K562 (cell line): ENCODE data around the gene GRHPR. TPM values are rescaled to one million over a fixed set of nuclear protein-coding genes. Genes with fewer than 3 reads are reported as not detected.

Source experiments
- ATAC-seq: fragments of 200-7000 bp; cut with Tn5 transposase; 3 replicates; pipeline ENCODE4 v1.9.1; 2020; ENCODE audit warnings: moderate library complexity
- BruUV-seq: library from RNA; stranded (reverse); fragments of 400-500 nt; replicated peaks from 2 replicates; lab custom pipeline; 2021; lab: Mats Ljungman, UMichigan
- CTCF ChIA-PET: fragments of 300-600 bp; formaldehyde crosslinking; extraction: SDS; loops from one replicate; lab custom pipeline; 2021; ENCODE audit warnings: low intra/inter-chr PET ratio; lab: Yijun Ruan, JAX
- POLR2A ChIA-PET: fragments of 300-600, 350-650 bp; sonication (Branson Sonifier 250); formaldehyde crosslinking; extraction: SDS; loops from one replicate; lab custom pipeline; 2021; ENCODE audit warnings: antibody characterized with exemption, inconsistent platforms; lab: Yijun Ruan, JAX
- DNase-seq, 4 experiments: peaks; one replicate each; pipeline versions ENCODE4 v3.0.0 to v3.0.0-alpha.2; 2011 to 2018; ENCODE audit warnings: low spot score in 3 of 4, mixed read lengths in 3 of 4; ENCODE audit errors: extremely low read depth in 1 of 4
- FAIRE-seq: peaks from 2 replicates; lab custom pipeline; 2011; peaks lifted over from hg19 to GRCh38; lab: Jason Lieb, UNC
- H2AFZ ChIP-seq: 2 replicates; pipeline ENCODE4 v1.6.0; 2011; ENCODE audit warnings: low read depth, low read length, control low read depth, inconsistent platforms
- H3K27ac ChIP-seq: fragments of 200-600 bp; 3 replicates; pipeline ENCODE4 v1.8.0; 2011; ENCODE audit warnings: low read depth, mild to moderate bottlenecking, control low read depth, inconsistent platforms, low read length, moderate library complexity, mixed read lengths; ENCODE audit errors: extremely low read depth
- H3K27me3 ChIP-seq, 2 experiments: fragments of 300-600 bp in 1 of 2; 2 replicates in 1 of 2; 3 replicates in 1 of 2; pipeline versions ENCODE4 v1.6.0 to v1.8.0; 2011; ENCODE audit warnings: inconsistent platforms in 2 of 2, low read length in 2 of 2, mild to moderate bottlenecking in 1 of 2, mixed read lengths in 1 of 2, moderate library complexity in 1 of 2; ENCODE audit not compliant: control insufficient read depth in 2 of 2, insufficient read depth in 2 of 2
- H3K36me3 ChIP-seq: fragments of 300-600 bp; 3 replicates; pipeline ENCODE4 v1.8.0; 2011; ENCODE audit warnings: mild to moderate bottlenecking, low read length, inconsistent platforms; ENCODE audit not compliant: control insufficient read depth, insufficient read depth
- H3K4me1 ChIP-seq, 2 experiments: fragments of 200-600 bp in 1 of 2; replicated peaks in 1 of 2; 2 replicates in 1 of 2; 3 replicates in 1 of 2; pipeline versions ENCODE4 v1.5.1 to v1.8.0; 2011; ENCODE audit warnings: inconsistent platforms in 2 of 2, low read length in 2 of 2, mild to moderate bottlenecking in 1 of 2, mixed read lengths in 1 of 2, moderate library complexity in 1 of 2; ENCODE audit not compliant: control insufficient read depth in 2 of 2, insufficient read depth in 2 of 2
- H3K4me2 ChIP-seq: 2 replicates; pipeline ENCODE4 v1.6.1; 2011; ENCODE audit warnings: low read length, control low read depth, inconsistent platforms, mixed read lengths; ENCODE audit not compliant: insufficient read depth
- H3K4me3 ChIP-seq: fragments of 200-600 bp; sonication (generic), shearing (Covaris generic); 2 replicates; pipeline ENCODE4 v1.5.1; 2016; ENCODE audit warnings: control low read depth, inconsistent platforms
- H3K79me2 ChIP-seq: fragments of 200-600 bp; 3 replicates; pipeline ENCODE4 v1.8.0; 2011; ENCODE audit warnings: low read length, inconsistent platforms; ENCODE audit not compliant: control insufficient read depth, insufficient read depth
- H3K9ac ChIP-seq, 2 experiments: 2 replicates each; pipeline versions ENCODE4 v1.6.0 to v1.6.1; 2011; ENCODE audit warnings: low read depth in 2 of 2, low read length in 2 of 2, control low read depth in 1 of 2, inconsistent platforms in 1 of 2, mild to moderate bottlenecking in 1 of 2, mixed read lengths in 1 of 2; ENCODE audit not compliant: insufficient read depth in 1 of 2
- H3K9me1 ChIP-seq: one replicate; pipeline ENCODE4 v1.6.0; 2011; ENCODE audit warnings: inconsistent platforms, mild to moderate bottlenecking, low read length, moderate library complexity; ENCODE audit not compliant: control insufficient read depth, insufficient read depth
- H3K9me3 ChIP-seq: replicated peaks from 2 replicates; pipeline ENCODE4 v1.5.1; 2011; ENCODE audit warnings: low read depth, low read length, inconsistent platforms; ENCODE audit not compliant: control insufficient read depth, insufficient read depth
- H4K20me1 ChIP-seq: replicated peaks from 2 replicates; pipeline ENCODE4 v1.6.1; 2011; ENCODE audit warnings: low read length, inconsistent platforms, mixed read lengths; ENCODE audit not compliant: control insufficient read depth, insufficient read depth
- CTBP1 ChIP-seq: fragments of 450-650 bp; IDR thresholded peaks from 2 replicates; pipeline ENCODE4 v1.6.1; 2016; ENCODE audit warnings: borderline replicate concordance
- DNMT1 ChIP-seq: fragments of 450-650 bp; IDR thresholded peaks from 2 replicates; pipeline ENCODE4 v1.6.1; 2016; ENCODE audit warnings: antibody characterized with exemption, mild to moderate bottlenecking
- EWSR1 ChIP-seq: fragments of 450-650 bp; IDR thresholded peaks from 2 replicates; pipeline ENCODE4 v1.6.1; 2018; ENCODE audit warnings: borderline replicate concordance, mild to moderate bottlenecking, low read depth, moderate library complexity; ENCODE audit not compliant: partially characterized antibody
- FOXA3 ChIP-seq, 2 experiments: fragments of 450-650 bp in 1 of 2; sonication (generic) in 1 of 2; formaldehyde crosslinking; IDR thresholded peaks in 1 of 2; conservative IDR thresholded peaks in 1 of 2; 2 replicates each; pipeline versions ENCODE4 v1.4.0 to v1.8.0; 2020 to 2022; ENCODE audit warnings: mild to moderate bottlenecking in 2 of 2, missing genetic modification reagents in 1 of 2
- HDAC8 ChIP-seq: fragments of 450-650 bp; IDR thresholded peaks from 2 replicates; pipeline ENCODE4 v1.6.1; 2016; ENCODE audit warnings: mild to moderate bottlenecking, missing genetic modification characterization, moderate library complexity, missing compliant biosample characterization
- HNRNPLL ChIP-seq: fragments of 200-400 bp; formaldehyde crosslinking; IDR thresholded peaks from 2 replicates; pipeline ENCODE4 v1.6.1; 2017; ENCODE audit warnings: low read length, low read depth, mild to moderate bottlenecking; ENCODE audit not compliant: poor library complexity, severe bottlenecking
- PRMT5 ChIP-seq: sonication (generic); formaldehyde crosslinking; IDR thresholded peaks from 2 replicates; pipeline ENCODE4 v1.5.0; 2020; ENCODE audit warnings: missing genetic modification reagents
- TCF3 ChIP-seq: sonication (generic); formaldehyde crosslinking; IDR thresholded peaks from 2 replicates; pipeline ENCODE4 v1.4.0; 2020; ENCODE audit warnings: mild to moderate bottlenecking, missing genetic modification reagents
- TEAD4 ChIP-seq, 2 experiments: sonication (generic) in 1 of 2; formaldehyde crosslinking in 1 of 2; IDR thresholded peaks; 2 replicates each; pipeline versions ENCODE4 v1.6.1 to v1.8.0; 2012 to 2022; ENCODE audit warnings: borderline replicate concordance in 1 of 2, inconsistent platforms in 1 of 2, low read length in 1 of 2, mild to moderate bottlenecking in 1 of 2, missing genetic modification reagents in 1 of 2
- ZNF384 ChIP-seq: IDR thresholded peaks from 2 replicates; pipeline ENCODE4 v1.6.1; 2012; ENCODE audit warnings: low read depth, low read length, improper control_type of control experiment
- WGBS: fragments of 100-300 bp; shearing (Covaris generic); methylation state at CpG from one replicate; pipeline ENCODE4 v1.1.6; 2016; ENCODE audit warnings: low coverage, mixed read lengths; ENCODE audit not compliant: insufficient coverage; ENCODE audit errors: missing lambda C conversion rate; 5-methylcytosine and 5-hydroxymethylcytosine counted together
- in situ Hi-C: fragments of 300-500 bp; cut with MboI; formaldehyde crosslinking; loops from 4 replicates; pipeline ENCODE4 v1.15.0; 2018; ENCODE audit warnings: inconsistent platforms, mixed read lengths
- intact Hi-C: fragments of 100-400 bp; cut with micrococcal nuclease; formaldehyde crosslinking; loops from 2 replicates; pipeline ENCODE4 v1.14.2; 2022
- polyA plus RNA-seq, 8 experiments: library from polyadenylated mRNA; depleted of rRNA in 4 of 8; stranded (reverse) in 5 of 8; unstranded in 3 of 8; fragments of >200 nt; fragmentation: Nextera tagmentation in 2 of 8; fragmentation: Illumina TruSeq in 1 of 8; extraction: Ambion mirVana in 2 of 8; extraction: Trizol in 1 of 8; gene quantifications; 2 replicates each; pipeline versions ENCODE4 v1.2.1 to v1.2.3, GENCODE V29; 2011 to 2014; ENCODE audit warnings: inconsistent platforms in 1 of 8, missing spikeins in 1 of 8
- total RNA-seq, 7 experiments: library from RNA; depleted of rRNA in 6 of 7; stranded (reverse); fragments of >200 nt in 6 of 7; fragmentation: Illumina TruSeq in 2 of 7; extraction: Trizol in 2 of 7; gene quantifications; 2 replicates each; pipeline versions ENCODE4 v1.2.1 to v1.2.3, GENCODE V29; 2011 to 2021; ENCODE audit warnings: low replicate concordance in 1 of 7
- TF ChIP-seq, protein P1 (sequence below), 2 experiments: fragments of 250-450 bp in 1 of 2; fragments of 450-650 bp in 1 of 2; sonication (Bioruptor Pico) in 1 of 2; IDR thresholded peaks; 2 replicates each; pipeline versions ENCODE4 v1.6.1 to v1.8.0; 2016 to 2021; ENCODE audit warnings: mild to moderate bottlenecking in 2 of 2, moderate library complexity in 2 of 2, missing compliant biosample characterization in 1 of 2, missing genetic modification characterization in 1 of 2
- TF ChIP-seq, protein P2 (sequence below): fragments of 200-400 bp; formaldehyde crosslinking; IDR thresholded peaks from 2 replicates; pipeline ENCODE4 v1.6.1; 2017; ENCODE audit warnings: mild to moderate bottlenecking, low read depth, low read length, moderate library complexity
- TF ChIP-seq, protein P3 (sequence below): sonication (generic); formaldehyde crosslinking; IDR thresholded peaks from 2 replicates; pipeline ENCODE4 v1.8.0; 2022; ENCODE audit warnings: missing genetic modification reagents, mild to moderate bottlenecking, moderate library complexity, borderline replicate concordance
- TF ChIP-seq, protein P4 (sequence below): sonication (generic); formaldehyde crosslinking; IDR thresholded peaks from 2 replicates; pipeline ENCODE4 v1.8.1; 2022; ENCODE audit warnings: missing genetic modification reagents

Gene GRHPR
- total and polyA plus RNA-seq, 9 of the 15 experiments (the other 6 are each of a cell fraction or from before 2014, with no cell fraction given) = 38.9 to 144 (median 120) TPM

DNA sequence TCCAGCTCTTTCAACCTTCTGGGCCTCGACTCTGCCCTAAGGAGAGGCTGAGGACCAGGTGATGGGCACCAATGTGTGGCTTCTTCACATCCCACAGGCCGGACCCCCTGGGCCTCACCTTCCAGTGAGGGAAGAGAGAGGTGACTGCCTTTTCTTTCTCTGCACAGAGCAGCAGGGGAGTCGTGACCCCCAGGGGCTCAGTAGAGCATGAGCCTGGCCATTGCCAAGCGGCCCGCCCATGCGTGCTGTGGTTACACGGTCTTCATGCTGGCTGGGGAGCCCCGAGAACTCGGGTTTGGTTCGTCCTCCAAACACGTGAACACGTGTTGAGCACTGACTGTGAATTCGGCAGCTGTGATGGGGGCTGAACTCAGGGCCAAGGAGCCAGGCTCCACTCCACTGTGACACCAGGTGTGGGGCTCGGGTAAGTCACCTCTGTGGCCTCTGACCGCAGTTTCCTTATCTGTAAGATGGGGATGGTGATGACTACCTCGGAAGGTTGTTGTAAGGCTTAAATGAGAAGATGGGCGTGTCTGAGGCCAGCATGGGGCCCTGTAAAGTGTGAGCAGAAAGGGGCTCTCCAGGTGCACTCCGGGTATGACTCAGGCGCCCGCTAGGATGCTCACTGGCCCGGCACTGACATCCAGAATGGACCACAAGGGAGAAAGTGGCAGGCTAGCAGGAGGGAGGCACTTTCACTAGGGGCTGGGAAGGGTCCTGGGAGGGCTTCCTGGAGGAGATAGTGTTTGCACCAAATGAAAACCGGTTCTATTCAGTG, 13.4 kb upstream of the GRHPR start:
- no peak overlapping the region for H3K4me2 ChIP-seq
- intact Hi-C loops = no loop called here
- TF ChIP-seq CTBP1 = peak; percentile 59; the same call in 1 of the 2 replicates
- peak; percentile 33; the same call in 1 of the 2 replicates for TF ChIP-seq TEAD4 (IDR thresholded peaks at IDR 0.05; ENCODE audit: low read length)
- no peak for TF ChIP-seq TEAD4 (CRISPR knock-in tag; IDR thresholded peaks at IDR 0.05; ENCODE audit: borderline replicate concordance)
- no peak for TF ChIP-seq PRMT5 (CRISPR knock-in tag)
- no peak for TF ChIP-seq ZNF384
- TF ChIP-seq, protein P1, sequence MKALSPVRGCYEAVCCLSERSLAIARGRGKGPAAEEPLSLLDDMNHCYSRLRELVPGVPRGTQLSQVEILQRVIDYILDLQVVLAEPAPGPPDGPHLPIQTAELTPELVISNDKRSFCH (CRISPR knock-in tag; IDR thresholded peaks at IDR 0.05) = no peak
- TF ChIP-seq, protein P1 (tag; IDR thresholded peaks at IDR 0.05) = no peak
- TF ChIP-seq EWSR1 = no peak
- TF ChIP-seq DNMT1 = no peak
- TF ChIP-seq, protein P2, sequence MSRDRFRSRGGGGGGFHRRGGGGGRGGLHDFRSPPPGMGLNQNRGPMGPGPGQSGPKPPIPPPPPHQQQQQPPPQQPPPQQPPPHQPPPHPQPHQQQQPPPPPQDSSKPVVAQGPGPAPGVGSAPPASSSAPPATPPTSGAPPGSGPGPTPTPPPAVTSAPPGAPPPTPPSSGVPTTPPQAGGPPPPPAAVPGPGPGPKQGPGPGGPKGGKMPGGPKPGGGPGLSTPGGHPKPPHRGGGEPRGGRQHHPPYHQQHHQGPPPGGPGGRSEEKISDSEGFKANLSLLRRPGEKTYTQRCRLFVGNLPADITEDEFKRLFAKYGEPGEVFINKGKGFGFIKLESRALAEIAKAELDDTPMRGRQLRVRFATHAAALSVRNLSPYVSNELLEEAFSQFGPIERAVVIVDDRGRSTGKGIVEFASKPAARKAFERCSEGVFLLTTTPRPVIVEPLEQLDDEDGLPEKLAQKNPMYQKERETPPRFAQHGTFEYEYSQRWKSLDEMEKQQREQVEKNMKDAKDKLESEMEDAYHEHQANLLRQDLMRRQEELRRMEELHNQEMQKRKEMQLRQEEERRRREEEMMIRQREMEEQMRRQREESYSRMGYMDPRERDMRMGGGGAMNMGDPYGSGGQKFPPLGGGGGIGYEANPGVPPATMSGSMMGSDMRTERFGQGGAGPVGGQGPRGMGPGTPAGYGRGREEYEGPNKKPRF = no peak
- TF ChIP-seq, protein P3, sequence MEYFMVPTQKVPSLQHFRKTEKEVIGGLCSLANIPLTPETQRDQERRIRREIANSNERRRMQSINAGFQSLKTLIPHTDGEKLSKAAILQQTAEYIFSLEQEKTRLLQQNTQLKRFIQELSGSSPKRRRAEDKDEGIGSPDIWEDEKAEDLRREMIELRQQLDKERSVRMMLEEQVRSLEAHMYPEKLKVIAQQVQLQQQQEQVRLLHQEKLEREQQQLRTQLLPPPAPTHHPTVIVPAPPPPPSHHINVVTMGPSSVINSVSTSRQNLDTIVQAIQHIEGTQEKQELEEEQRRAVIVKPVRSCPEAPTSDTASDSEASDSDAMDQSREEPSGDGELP = peak; percentile 44; the same call in 1 of the 2 replicates
- no peak for TF ChIP-seq HNRNPLL
- TF ChIP-seq HDAC8 = no peak
- TF ChIP-seq TCF3 = peak; percentile 41
- TF ChIP-seq, protein P4, sequence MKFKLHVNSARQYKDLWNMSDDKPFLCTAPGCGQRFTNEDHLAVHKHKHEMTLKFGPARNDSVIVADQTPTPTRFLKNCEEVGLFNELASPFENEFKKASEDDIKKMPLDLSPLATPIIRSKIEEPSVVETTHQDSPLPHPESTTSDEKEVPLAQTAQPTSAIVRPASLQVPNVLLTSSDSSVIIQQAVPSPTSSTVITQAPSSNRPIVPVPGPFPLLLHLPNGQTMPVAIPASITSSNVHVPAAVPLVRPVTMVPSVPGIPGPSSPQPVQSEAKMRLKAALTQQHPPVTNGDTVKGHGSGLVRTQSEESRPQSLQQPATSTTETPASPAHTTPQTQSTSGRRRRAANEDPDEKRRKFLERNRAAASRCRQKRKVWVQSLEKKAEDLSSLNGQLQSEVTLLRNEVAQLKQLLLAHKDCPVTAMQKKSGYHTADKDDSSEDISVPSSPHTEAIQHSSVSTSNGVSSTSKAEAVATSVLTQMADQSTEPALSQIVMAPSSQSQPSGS (CRISPR knock-in tag) = no peak
- TF ChIP-seq FOXA3 (CRISPR knock-in tag; conservative IDR thresholded peaks at IDR 0.05 in 1 of 2, IDR thresholded peaks at IDR 0.05 in 1 of 2) = peak in 1 of 2 experiments; percentile 44; a peak in 1 of 4 replicates

More for the DNA sequence above, 13.4 kb upstream of the GRHPR start:
- H3K4me1 ChIP-seq = peaks cover 5 to 19% of the 10 kb centered on the region in 2 experiments; a peak in 4 of 5 replicates
- no peaks in the 10 kb centered on the region for H3K9me1 ChIP-seq
- no peak overlapping the region for H3K4me3 ChIP-seq
- in situ Hi-C loops = no loop called here
- peak; percentile 45 for ATAC-seq
- peak; percentile 72 for FAIRE-seq
- ChIA-PET POLR2A (interaction anchor here (0.6 kb wide), 1 partner anchor 465 kb away, joined by 3 read pairs; no protein-coding TSS in a partner anchor), CTCF (no interaction called here)
- peak in 3 of 4 experiments; percentile 59 to 76 (median 71) for DNase-seq
- BruUV-seq = no TSS peak
- peak overlapping the region; percentile 63 for H2AFZ ChIP-seq
- H3K27me3 ChIP-seq = peaks cover 0 to 2% of the 10 kb centered on the region in 2 experiments; a peak in 1 of 5 replicates
- peak overlapping the region in 1 of 2 experiments; percentile 76; a peak in 1 of 4 replicates for H3K9ac ChIP-seq
- no peaks in the 10 kb centered on the region for H3K79me2 ChIP-seq
- WGBS = 14% methylated on average over 22 of the region's 22 CpGs
- H3K9me3 ChIP-seq = no peaks in the 10 kb centered on the region
- H3K27ac ChIP-seq = no peak overlapping the region
- H4K20me1 ChIP-seq = no peaks in the 10 kb centered on the region
- H3K36me3 ChIP-seq = no peaks in the 10 kb centered on the region
